Right lobe of liver (tissue), 6 donors: ENCODE results near the gene CACNA1C. TPM values are rescaled to one million over a fixed set of nuclear protein-coding genes. Genes with fewer than 3 reads are reported as not detected.

ENCODE experiments used
- ATAC-seq, 4 donors: fragments of 200-7000 bp; cut with Tn5 transposase; one replicate each; pipeline ENCODE4 v1.9.1; 2020; ENCODE audit warnings: mild to moderate bottlenecking in 4 of 4, moderate library complexity in 4 of 4
- DNase-seq, 3 donors: peaks; one replicate each; pipeline ENCODE4 v3.0.0-alpha.2; 2020
- H3K27ac ChIP-seq, 3 donors: fragments of 200-600 bp; one replicate each; pipeline ENCODE4 v1.8.0; 2022
- H3K27me3 ChIP-seq, 2 donors: fragments of 200-600 bp; one replicate each; pipeline ENCODE4 v1.8.0; 2022
- H3K36me3 ChIP-seq, 4 donors: fragments of 200-600 bp; sonication (generic) in 1 of 4; one replicate each; pipeline versions ENCODE4 v1.5.1 to v1.8.0; 2017 to 2022; ENCODE audit warnings: control low read depth in 1 of 4
- H3K4me1 ChIP-seq, 4 donors: fragments of 200-600 bp; sonication (generic) in 1 of 4; one replicate each; pipeline versions ENCODE4 v1.5.1 to v1.8.0; 2017 to 2022; ENCODE audit warnings: control low read depth in 1 of 4
- H3K4me3 ChIP-seq, 3 donors: fragments of 200-600 bp; one replicate each; pipeline ENCODE4 v1.8.0; 2022
- H3K9me3 ChIP-seq, 4 donors: fragments of 200-600 bp; sonication (generic) in 1 of 4; one replicate each; pipeline versions ENCODE4 v1.5.1 to v1.8.0; 2017 to 2022; ENCODE audit warnings: control low read depth in 1 of 4
- POLR2A ChIP-seq: fragments of 450-650 bp; IDR thresholded peaks from one replicate; pipeline ENCODE4 v1.6.1; 2017; ENCODE audit warnings: antibody characterized with exemption, mild to moderate bottlenecking
- WGBS: methylation state at CpG from one replicate; pipeline ENCODE4 v1.1.6; 2018; ENCODE audit warnings: low coverage, low lambda C conversion rate; ENCODE audit not compliant: insufficient coverage; ENCODE audit errors: missing lambda C conversion rate; 5-methylcytosine and 5-hydroxymethylcytosine counted together
- intact Hi-C, 2 donors: fragments of 100-400 bp; cut with DNase I; formaldehyde crosslinking; loops; one replicate each; pipeline versions ENCODE4 v1.11.2 to v1.14.1; 2022
- total RNA-seq, 6 experiments: library from RNA; depleted of rRNA in 2 of 6; stranded (reverse); fragments of >200 nt in 2 of 6; fragmentation: NEBNext Ultra II Directional in 3 of 6; extraction: Animal tissue kit (Norgen Biotek cat#: 25700) in 3 of 6; gene quantifications; one replicate each; pipeline versions ENCODE4 v1.1.0 to v1.2.4, GENCODE V29; 2016 to 2023
- TF ChIP-seq, protein P1 (sequence below), 4 donors: fragments of 200-600 bp in 3 of 4; fragments of 450-650 bp in 1 of 4; IDR thresholded peaks; one replicate each; pipeline versions ENCODE4 v1.5.1 to v1.8.0; 2016 to 2022; ENCODE audit warnings: antibody characterized with exemption in 4 of 4, mild to moderate bottlenecking in 2 of 4
- donor health status: DM: no; HTN: yes; CAD: no.
- donor health status: DM: no; HTN: no; CAD: no.
- donor health status: DM: no; HTN: no; CAD: no.
- donor health status: DM: no; HTN: yes; CAD: no.
- donor health status: DM: no; HTN: yes; CAD: no.

The CACNA1C gene
- total RNA-seq, 6 experiments from 2014 or later: 0.18 to 1.0 (median 0.57) TPM

DNA sequence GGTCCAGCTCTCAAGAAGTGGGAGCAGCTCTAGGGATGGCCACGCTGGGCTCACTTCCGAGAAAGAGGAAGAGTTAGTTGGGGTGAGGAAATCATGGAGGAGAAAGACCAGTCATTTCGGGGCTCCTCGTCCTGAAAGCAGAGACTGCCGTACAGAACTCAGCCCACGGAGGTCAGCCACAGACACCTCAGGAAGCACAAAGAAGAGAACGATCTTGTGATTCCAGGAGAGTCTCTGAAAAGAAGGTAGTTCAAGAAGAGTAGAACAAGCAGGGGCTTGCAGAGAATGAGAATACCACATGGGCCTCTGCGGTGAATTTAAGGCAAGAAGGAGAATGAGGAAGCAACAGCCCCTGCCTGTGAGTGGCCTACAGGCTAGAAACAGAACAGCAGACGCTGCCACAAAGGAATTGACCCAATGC, 311.9 kb downstream of the CACNA1C start:
- Histone ChIP-seq H3K27ac (no peak overlapping the region), H3K4me3 (no peak overlapping the region)
- DNase-seq: no peak

DNA sequence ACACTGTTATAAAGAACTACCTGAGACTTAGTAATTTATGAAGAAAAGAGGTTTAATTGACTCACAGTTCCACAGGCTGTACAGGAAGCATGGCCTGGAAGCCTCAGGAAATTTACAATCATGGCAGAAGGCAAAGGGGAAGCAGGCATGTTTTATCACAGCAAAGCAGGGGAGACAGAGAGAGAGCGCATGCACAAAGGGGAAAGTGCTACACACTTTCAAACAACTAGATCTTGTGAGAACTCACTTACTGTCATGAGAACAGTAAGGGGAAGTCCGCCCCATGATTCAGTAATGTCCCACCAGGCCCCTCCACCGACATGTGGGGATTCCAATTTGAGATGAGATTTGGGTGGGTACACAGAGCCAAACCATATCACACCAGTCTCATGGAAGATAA, 313.9 kb downstream of the CACNA1C start:
- no peak for ATAC-seq
- TF ChIP-seq, protein P1, sequence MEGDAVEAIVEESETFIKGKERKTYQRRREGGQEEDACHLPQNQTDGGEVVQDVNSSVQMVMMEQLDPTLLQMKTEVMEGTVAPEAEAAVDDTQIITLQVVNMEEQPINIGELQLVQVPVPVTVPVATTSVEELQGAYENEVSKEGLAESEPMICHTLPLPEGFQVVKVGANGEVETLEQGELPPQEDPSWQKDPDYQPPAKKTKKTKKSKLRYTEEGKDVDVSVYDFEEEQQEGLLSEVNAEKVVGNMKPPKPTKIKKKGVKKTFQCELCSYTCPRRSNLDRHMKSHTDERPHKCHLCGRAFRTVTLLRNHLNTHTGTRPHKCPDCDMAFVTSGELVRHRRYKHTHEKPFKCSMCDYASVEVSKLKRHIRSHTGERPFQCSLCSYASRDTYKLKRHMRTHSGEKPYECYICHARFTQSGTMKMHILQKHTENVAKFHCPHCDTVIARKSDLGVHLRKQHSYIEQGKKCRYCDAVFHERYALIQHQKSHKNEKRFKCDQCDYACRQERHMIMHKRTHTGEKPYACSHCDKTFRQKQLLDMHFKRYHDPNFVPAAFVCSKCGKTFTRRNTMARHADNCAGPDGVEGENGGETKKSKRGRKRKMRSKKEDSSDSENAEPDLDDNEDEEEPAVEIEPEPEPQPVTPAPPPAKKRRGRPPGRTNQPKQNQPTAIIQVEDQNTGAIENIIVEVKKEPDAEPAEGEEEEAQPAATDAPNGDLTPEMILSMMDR (IDR thresholded peaks at IDR 0.05): no peak
- no peak for TF ChIP-seq POLR2A
- no peaks in the 10 kb centered on the region for H3K36me3 ChIP-seq
- DNase-seq: no peak
- no peak overlapping the region for H3K27ac ChIP-seq
- H3K27me3 ChIP-seq: no peaks in the 10 kb centered on the region
- no peaks in the 10 kb centered on the region for H3K9me3 ChIP-seq
- no CpG with 5 or more reads among the region's 3 CpGs for WGBS
- no peaks in the 10 kb centered on the region for H3K4me1 ChIP-seq
- no peak overlapping the region for H3K4me3 ChIP-seq
- intact Hi-C loops: no loop called here

More for the DNA sequence above, 311.9 kb downstream of the CACNA1C start:
- peak in 1 of 4 donors; percentile 21 for ATAC-seq
- 58% methylated on average over 9 of the region's 9 CpGs for WGBS
- Histone ChIP-seq H3K4me1 (no peaks in the 10 kb centered on the region), H3K27me3 (no peaks in the 10 kb centered on the region), H3K9me3 (no peaks in the 10 kb centered on the region), H3K36me3 (no peaks in the 10 kb centered on the region)
- intact Hi-C loops: no loop called here
- TF ChIP-seq, protein P1 (IDR thresholded peaks at IDR 0.05): no peak
- no peak for TF ChIP-seq POLR2A

DNA sequence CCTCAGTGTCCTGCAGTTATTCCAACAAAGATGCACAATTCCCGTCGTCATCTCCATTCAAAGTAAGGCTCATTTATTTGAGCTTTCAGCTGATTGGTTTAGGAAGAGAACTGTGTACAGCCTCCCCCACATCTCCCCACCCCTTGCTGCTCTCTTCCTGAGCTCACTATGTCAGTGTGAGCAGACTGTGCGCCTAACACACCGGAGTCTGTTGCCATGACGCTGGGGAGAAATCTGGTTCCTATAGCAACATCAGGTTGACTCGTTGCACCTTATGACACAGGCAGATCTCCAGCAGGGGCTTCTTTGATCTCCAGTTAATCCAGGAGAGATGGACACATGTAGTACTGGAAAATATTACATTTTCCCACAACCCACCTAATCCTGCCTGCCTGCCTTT, 319.4 kb downstream of the CACNA1C start:
- Histone ChIP-seq H3K9me3 (no peaks in the 10 kb centered on the region), H3K4me1 (no peaks in the 10 kb centered on the region), H3K27me3 (no peaks in the 10 kb centered on the region), H3K27ac (no peak overlapping the region), H3K36me3 (no peaks in the 10 kb centered on the region), H3K4me3 (no peak overlapping the region)
- intact Hi-C loops: no loop called here
- ATAC-seq: no peak
- TF ChIP-seq, protein P1 (IDR thresholded peaks at IDR 0.05): no peak
- no peak for TF ChIP-seq POLR2A
- 78% methylated on average over 5 of the region's 6 CpGs for WGBS
- no peak for DNase-seq

DNA sequence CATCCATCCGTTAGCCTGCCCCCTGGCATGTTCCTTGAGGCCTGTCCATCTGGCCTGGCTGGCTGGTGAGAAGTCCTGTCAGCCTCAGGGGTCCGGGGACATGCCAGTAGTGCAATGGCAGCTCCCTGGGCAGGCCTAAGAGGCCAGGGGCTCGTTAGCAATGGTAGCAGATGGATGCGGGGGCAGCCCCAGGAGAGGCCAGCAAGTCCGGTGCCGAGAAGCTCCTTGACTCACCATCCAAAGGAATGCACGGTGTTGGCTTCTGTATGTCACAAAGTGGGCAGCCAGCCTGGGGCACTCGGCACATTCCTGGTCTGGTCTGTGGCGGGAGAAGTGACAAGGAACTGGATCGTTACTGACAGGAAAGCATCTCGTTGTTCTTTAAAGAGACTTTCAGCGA, 319.9 kb downstream of the CACNA1C start:
- 69% methylated on average over 5 of the region's 12 CpGs for WGBS
- no peaks in the 10 kb centered on the region for H3K4me1 ChIP-seq
- H3K36me3 ChIP-seq: no peaks in the 10 kb centered on the region
- no peak overlapping the region for H3K27ac ChIP-seq
- DNase-seq (no peak), ATAC-seq (no peak)
- TF ChIP-seq, protein P1 (IDR thresholded peaks at IDR 0.05): no peak
- TF ChIP-seq POLR2A: no peak
- H3K4me3 ChIP-seq: no peak overlapping the region
- no peaks in the 10 kb centered on the region for H3K9me3 ChIP-seq
- intact Hi-C loops: no loop called here
- no peaks in the 10 kb centered on the region for H3K27me3 ChIP-seq

DNA sequence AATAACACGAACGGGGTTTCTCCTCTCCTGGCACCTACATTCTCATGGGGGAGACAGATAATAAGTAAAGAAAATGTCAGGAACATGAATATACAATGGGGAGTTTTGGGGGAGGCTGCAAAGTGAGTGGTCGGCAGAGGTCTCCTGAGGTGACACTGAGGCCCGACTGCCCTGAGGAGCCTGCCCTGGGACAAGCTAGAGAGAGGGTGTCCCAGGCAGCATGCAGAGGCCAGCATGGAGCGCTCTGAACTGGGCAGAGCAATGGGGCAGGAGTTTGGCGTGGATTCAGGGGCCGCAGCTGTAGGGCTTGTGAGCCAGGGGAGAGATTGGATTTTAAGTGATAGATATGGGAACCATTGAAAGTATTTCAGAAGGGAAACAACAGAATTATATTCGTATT, 320.5 kb downstream of the CACNA1C start:
- intact Hi-C loops: no loop called here
- ATAC-seq: no peak
- Histone ChIP-seq H3K4me3 (no peak overlapping the region), H3K4me1 (no peaks in the 10 kb centered on the region), H3K27ac (no peak overlapping the region), H3K27me3 (no peaks in the 10 kb centered on the region), H3K36me3 (no peaks in the 10 kb centered on the region), H3K9me3 (no peaks in the 10 kb centered on the region)
- DNase-seq: no peak
- WGBS: 52% methylated on average over 5 of the region's 8 CpGs
- TF ChIP-seq, protein P1 (IDR thresholded peaks at IDR 0.05): no peak
- no peak for TF ChIP-seq POLR2A
